Upper lobe of left lung (tissue), 4 donors: Measurements from ENCODE around the gene TSSK2.

Source experiments
- EP300 ChIP-seq, 4 donors: sonication (generic); formaldehyde crosslinking; IDR thresholded peaks; one replicate each; pipeline ENCODE4 v1.5.1; 2017; ENCODE audit warnings: antibody characterized with exemption in 4 of 4, control low read depth in 2 of 4
- POLR2A ChIP-seq, 4 donors: fragments of 450-650 bp; IDR thresholded peaks; one replicate each; pipeline ENCODE4 v1.5.1; 2016 to 2017; ENCODE audit warnings: antibody characterized with exemption in 4 of 4, mild to moderate bottlenecking in 2 of 4
- POLR2AphosphoS5 ChIP-seq, 2 donors: sonication (generic); formaldehyde crosslinking; IDR thresholded peaks; one replicate each; pipeline ENCODE4 v1.5.1; 2017; ENCODE audit warnings: antibody characterized with exemption in 2 of 2
- TF ChIP-seq, protein P1 (sequence below), 6 experiments: fragments of 450-650 bp in 4 of 6; fragments of 200-600 bp in 2 of 6; sonication (generic) in 2 of 6; IDR thresholded peaks; one replicate each; pipeline ENCODE4 v1.5.1; 2016 to 2019; ENCODE audit warnings: antibody characterized with exemption in 6 of 6

DNA sequence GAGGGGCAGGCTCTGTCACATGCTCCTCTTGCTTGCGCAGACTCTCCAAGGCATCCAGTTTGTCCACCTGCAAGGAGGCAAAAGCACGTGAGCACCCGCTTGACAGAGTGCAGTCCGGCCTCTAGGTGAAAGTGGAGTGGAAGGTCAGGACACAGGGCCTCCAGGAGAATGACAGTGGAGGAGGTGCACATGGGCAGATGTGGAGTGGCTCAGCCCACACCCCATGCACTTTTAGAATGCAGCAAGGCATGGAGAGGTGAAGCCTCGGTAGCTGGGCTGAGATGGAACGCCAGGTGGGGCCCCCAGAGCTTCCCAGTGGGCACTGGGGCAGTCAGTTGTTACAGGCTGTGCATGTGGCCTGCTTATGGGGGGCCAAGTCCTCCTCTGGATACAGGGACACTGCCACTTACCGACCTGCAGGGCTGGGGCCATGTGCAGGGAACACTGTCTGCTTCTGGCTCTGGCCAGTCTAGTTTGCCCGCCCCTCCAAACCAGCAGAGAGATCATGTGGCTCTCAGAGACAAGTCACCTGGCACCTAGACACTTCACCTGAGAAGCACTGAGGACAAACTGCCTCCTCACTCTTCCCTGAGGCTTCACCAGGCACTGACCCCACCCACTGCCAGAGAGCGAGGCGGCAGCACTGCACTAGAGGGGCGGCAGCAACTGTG, 49.8 kb downstream of the TSSK2 start:
- TF ChIP-seq, protein P1, sequence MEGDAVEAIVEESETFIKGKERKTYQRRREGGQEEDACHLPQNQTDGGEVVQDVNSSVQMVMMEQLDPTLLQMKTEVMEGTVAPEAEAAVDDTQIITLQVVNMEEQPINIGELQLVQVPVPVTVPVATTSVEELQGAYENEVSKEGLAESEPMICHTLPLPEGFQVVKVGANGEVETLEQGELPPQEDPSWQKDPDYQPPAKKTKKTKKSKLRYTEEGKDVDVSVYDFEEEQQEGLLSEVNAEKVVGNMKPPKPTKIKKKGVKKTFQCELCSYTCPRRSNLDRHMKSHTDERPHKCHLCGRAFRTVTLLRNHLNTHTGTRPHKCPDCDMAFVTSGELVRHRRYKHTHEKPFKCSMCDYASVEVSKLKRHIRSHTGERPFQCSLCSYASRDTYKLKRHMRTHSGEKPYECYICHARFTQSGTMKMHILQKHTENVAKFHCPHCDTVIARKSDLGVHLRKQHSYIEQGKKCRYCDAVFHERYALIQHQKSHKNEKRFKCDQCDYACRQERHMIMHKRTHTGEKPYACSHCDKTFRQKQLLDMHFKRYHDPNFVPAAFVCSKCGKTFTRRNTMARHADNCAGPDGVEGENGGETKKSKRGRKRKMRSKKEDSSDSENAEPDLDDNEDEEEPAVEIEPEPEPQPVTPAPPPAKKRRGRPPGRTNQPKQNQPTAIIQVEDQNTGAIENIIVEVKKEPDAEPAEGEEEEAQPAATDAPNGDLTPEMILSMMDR (IDR thresholded peaks at IDR 0.05) = no peak
- TF ChIP-seq EP300 (IDR thresholded peaks at IDR 0.05) (no peak), POLR2A (IDR thresholded peaks at IDR 0.05) (no peak), POLR2AphosphoS5 (IDR thresholded peaks at IDR 0.05) (no peak)
